ENCODE results near the gene TYW1B.
"Not testable (repeated sequence)": the region's sequence is repeated elsewhere in the genome, so short reads cannot be mapped to it uniquely, and the experiment has no call there.

GRCh38 chr7:72772627-72773026 is 55.4 kb downstream of the TYW1B start:
- not testable (repeated sequence) for TF ChIP-seq CTCF (IDR thresholded peaks at IDR 0.05; ENCODE audit: insufficient read depth, low read length); REST (IDR thresholded peaks at IDR 0.05; ENCODE audit: insufficient replicate concordance, low read depth); POLR2AphosphoS5 (IDR thresholded peaks at IDR 0.05; ENCODE audit: low read depth); GABPA (IDR thresholded peaks at IDR 0.05; ENCODE audit: low read depth); SPI1 (IDR thresholded peaks at IDR 0.05; ENCODE audit: borderline replicate concordance, low read depth)

All from HL-60 (cell line).